Chondrocyte (in vitro differentiated cells): ENCODE data around the gene PXT1. TPM values are rescaled to one million over a fixed set of nuclear protein-coding genes. Genes with fewer than 3 reads are reported as not detected.
A peak's percentile ranks its signal among the peaks of the same experiment; 100 is the strongest.

Experiments used
- DNase-seq: peaks from one replicate; pipeline ENCODE4 v3.0.0; 2021; ENCODE audit warnings: mixed read lengths, low spot score
- H3K27ac Mint-ChIP-seq: one replicate; pipeline ENCODE4 v1.8.0; 2021; ENCODE audit warnings: mild to moderate bottlenecking, moderate library complexity, mixed read lengths; ENCODE audit not compliant: unreplicated experiment
- H3K27me3 Mint-ChIP-seq: 2 replicates; pipeline ENCODE4 v1.8.0; 2021; ENCODE audit warnings: low read depth, mixed read lengths
- H3K36me3 Mint-ChIP-seq: 2 replicates; pipeline ENCODE4 v1.8.0; 2021; ENCODE audit warnings: low read depth, mixed read lengths
- H3K4me1 Mint-ChIP-seq: 2 replicates; pipeline ENCODE4 v1.8.0; 2021; ENCODE audit warnings: low read depth, mild to moderate bottlenecking, mixed read lengths
- H3K4me3 Mint-ChIP-seq: one replicate; pipeline ENCODE4 v1.8.0; 2021; ENCODE audit warnings: mild to moderate bottlenecking, moderate library complexity, mixed read lengths; ENCODE audit not compliant: unreplicated experiment
- H3K9me3 Mint-ChIP-seq: 2 replicates; pipeline ENCODE4 v1.8.0; 2021; ENCODE audit warnings: low read depth, mixed read lengths
- CTCF ChIP-seq: fragments of 200-600 bp; sonication (generic); IDR thresholded peaks from 2 replicates; pipeline ENCODE4 v1.5.0; 2021; ENCODE audit warnings: antibody characterized with exemption, mild to moderate bottlenecking, moderate library complexity
- total RNA-seq: library from RNA; stranded (reverse); gene quantifications from 3 replicates; pipeline ENCODE4 v1.2.1, GENCODE V29; 2021

PXT1 gene
- total RNA-seq, 1 donor from 2014 or later, result not detected

GRCh38 chr6:36340618-36341454 is 101.8 kb downstream of the PXT1 start:
- H3K27me3 Mint-ChIP-seq, result peaks cover 39% of the 10 kb centered on the region
- H3K4me1 Mint-ChIP-seq, result peaks cover 5% of the 10 kb centered on the region
- TF ChIP-seq CTCF, result peak; percentile 98
- no peak overlapping the region for H3K27ac Mint-ChIP-seq
- peaks cover 4% of the 10 kb centered on the region for H3K36me3 Mint-ChIP-seq
- H3K4me3 Mint-ChIP-seq, result peak overlapping the region; percentile 53
- no peaks in the 10 kb centered on the region for H3K9me3 Mint-ChIP-seq
- no peak for DNase-seq

Other genes starting within 250 kb of the PXT1 start
- 25.6 to 28.5 TPM (median 28.2 TPM) in 3 replicates for gene BRPF3, start 246.1 kb downstream of the PXT1 start, total RNA-seq
- gene PNPLA1, start 172.8 kb downstream of the PXT1 start, total RNA-seq, result not detected in 3 replicates
- not detected in 3 replicates for gene BNIP5, start 106.0 kb downstream of the PXT1 start, total RNA-seq
- gene ETV7, start 55.2 kb downstream of the PXT1 start, total RNA-seq, result not detected in 3 replicates
- gene KCTD20, start 146 bp upstream of the PXT1 start, total RNA-seq, result 76.0 to 92.4 TPM (median 89.1 TPM) in 3 replicates
- gene STK38, start 104.6 kb upstream of the PXT1 start, total RNA-seq, result 60.4 to 65.1 TPM (median 63.2 TPM) in 3 replicates
- gene SRSF3, start 151.5 kb upstream of the PXT1 start, total RNA-seq, result 180 to 233 TPM (median 191 TPM) in 3 replicates
- gene CDKN1A, start 235.9 kb upstream of the PXT1 start, total RNA-seq, result 230 to 303 TPM (median 301 TPM) in 3 replicates